Gastrocnemius medialis (tissue), 4 donors: Measurements from ENCODE around the gene LETMD1. TPM values are rescaled to one million over a fixed set of nuclear protein-coding genes. Genes with fewer than 3 reads are reported as not detected.

Experiments
- ATAC-seq, 2 donors: fragments of 150-250 bp; one replicate each; pipeline ENCODE4 v1.9.1; 2016
- DNase-seq, 2 donors: peaks; one replicate each; pipeline ENCODE4 v3.0.0-alpha.2; 2019
- H3K27ac ChIP-seq, 4 donors: fragments of 200-600 bp; sonication (generic); 1 replicate in 1 of 4; 2 replicates in 3 of 4; pipeline ENCODE4 v1.5.1; 2016 to 2018; ENCODE audit warnings: mild to moderate bottlenecking in 2 of 4, moderate library complexity in 1 of 4
- H3K27me3 ChIP-seq, 3 donors: fragments of 200-600 bp; sonication (generic) in 2 of 3; 1 replicate in 1 of 3; 2 replicates in 2 of 3; pipeline versions ENCODE4 v1.5.1 to v1.6.0; 2016 to 2019; ENCODE audit warnings: mild to moderate bottlenecking in 1 of 3, moderate library complexity in 1 of 3
- H3K36me3 ChIP-seq, 2 donors: fragments of 200-600 bp; sonication (generic) in 1 of 2; one replicate each; pipeline ENCODE4 v1.5.1; 2017 to 2018
- H3K4me1 ChIP-seq, 2 donors: fragments of 200-600 bp; sonication (generic) in 1 of 2; one replicate each; pipeline ENCODE4 v1.5.1; 2016 to 2017; ENCODE audit warnings: mild to moderate bottlenecking in 2 of 2
- H3K4me3 ChIP-seq, 4 donors: fragments of 200-600 bp; sonication (generic) in 3 of 4; 1 replicate in 1 of 4; 2 replicates in 3 of 4; pipeline ENCODE4 v1.5.1; 2016 to 2019; ENCODE audit warnings: mild to moderate bottlenecking in 2 of 4
- H3K9me3 ChIP-seq, 3 donors: fragments of 200-600 bp; sonication (generic) in 2 of 3; 1 replicate in 1 of 3; 2 replicates in 2 of 3; pipeline ENCODE4 v1.5.1; 2016 to 2019
- CTCF ChIP-seq, 5 experiments: fragments of 450-650 bp in 3 of 5; fragments of 200-600 bp in 2 of 5; sonication (generic) in 2 of 5; IDR thresholded peaks in 4 of 5; conservative IDR thresholded peaks in 1 of 5; 1 replicate in 4 of 5; 2 replicates in 1 of 5; pipeline ENCODE4 v1.5.1; 2016 to 2019; ENCODE audit warnings: antibody characterized with exemption in 5 of 5, mild to moderate bottlenecking in 3 of 5, moderate library complexity in 3 of 5
- POLR2A ChIP-seq, 2 donors: fragments of 450-650 bp; IDR thresholded peaks; one replicate each; pipeline ENCODE4 v1.6.1; 2017; ENCODE audit warnings: antibody characterized with exemption in 2 of 2, mild to moderate bottlenecking in 2 of 2, moderate library complexity in 2 of 2
- in situ Hi-C, 4 donors: fragments of 200-750 bp; cut with MboI; loops; one replicate each; pipeline versions ENCODE4 v1.15.0 to v1.8.0; 2017; ENCODE audit warnings: low sequenced_read_pairs in 4 of 4
- intact Hi-C: fragments of 100-400 bp; cut with DNase I; formaldehyde crosslinking; loops from one replicate; pipeline ENCODE4 v1.15.1; 2023; ENCODE audit warnings: low total_unique reads
- total RNA-seq, 4 donors: library from RNA; depleted of rRNA; stranded (reverse); fragments of >200 nt; gene quantifications; one replicate each; pipeline versions ENCODE4 v1.1.0 to v1.2.3, GENCODE V29; 2016

Gene LETMD1
- total RNA-seq, 4 donors from 2014 or later, result 22.5 to 42.4 (median 29.8) TPM

GRCh38 chr12:51087818-51088217 is 39.7 kb downstream of the LETMD1 start:
- H3K4me3 ChIP-seq, result no peak overlapping the region
- DNase-seq, result no peak
- H3K9me3 ChIP-seq, result no peaks in the 10 kb centered on the region
- TF ChIP-seq CTCF (IDR thresholded peaks at IDR 0.05 in 4 of 5, conservative IDR thresholded peaks at IDR 0.05 in 1 of 5) (no peak), POLR2A (IDR thresholded peaks at IDR 0.05) (no peak)
- in situ Hi-C loops (no loop called here), intact Hi-C loops (no loop called here)
- no peaks in the 10 kb centered on the region for H3K27me3 ChIP-seq
- H3K36me3 ChIP-seq, result peaks cover 0 to 4% of the 10 kb centered on the region in 2 donors
- ATAC-seq, result no peak
- H3K4me1 ChIP-seq, result peaks cover 3% of the 10 kb centered on the region in 2 donors
- H3K27ac ChIP-seq, result peak overlapping the region in 3 of 4 donors; percentile 63 to 74 (median 71)

- peaks cover 0 to 3% of the 10 kb centered on the region in 2 donors for H3K4me1 ChIP-seq
- no peak overlapping the region for H3K27ac ChIP-seq
- no peaks in the 10 kb centered on the region for H3K9me3 ChIP-seq
- intact Hi-C loops (no loop called here), in situ Hi-C loops (no loop called here)
- DNase-seq (no peak), ATAC-seq (no peak)
- H3K4me3 ChIP-seq, result no peak overlapping the region
- H3K27me3 ChIP-seq, result no peaks in the 10 kb centered on the region
- peaks cover 0 to 20% of the 10 kb centered on the region in 2 donors for H3K36me3 ChIP-seq
- TF ChIP-seq CTCF (IDR thresholded peaks at IDR 0.05 in 4 of 5, conservative IDR thresholded peaks at IDR 0.05 in 1 of 5) (no peak), POLR2A (IDR thresholded peaks at IDR 0.05) (no peak)
These were observed 42.6 kb downstream of the LETMD1 start for GRCh38 chr12:51090705-51091229.

- ATAC-seq (no peak), DNase-seq (no peak)
- H3K4me3 ChIP-seq, result no peak overlapping the region
- no peak overlapping the region for H3K27ac ChIP-seq
- intact Hi-C loops (no loop called here), in situ Hi-C loops (no loop called here)
- no peaks in the 10 kb centered on the region for H3K4me1 ChIP-seq
- no peaks in the 10 kb centered on the region for H3K27me3 ChIP-seq
- no peaks in the 10 kb centered on the region for H3K9me3 ChIP-seq
- no peak for TF ChIP-seq POLR2A (IDR thresholded peaks at IDR 0.05)
- no peak for TF ChIP-seq CTCF (IDR thresholded peaks at IDR 0.05 in 4 of 5, conservative IDR thresholded peaks at IDR 0.05 in 1 of 5)
- H3K36me3 ChIP-seq, result peaks cover 0 to 92% of the 10 kb centered on the region in 2 donors
These were observed 50.5 kb downstream of the LETMD1 start for GRCh38 chr12:51098611-51099010.

GRCh38 chr12:51103977-51104376 is 55.9 kb downstream of the LETMD1 start:
- Histone ChIP-seq H3K4me3 (no peak overlapping the region), H3K27me3 (no peaks in the 10 kb centered on the region), H3K9me3 (no peaks in the 10 kb centered on the region), H3K36me3 (peaks cover 2 to 91% of the 10 kb centered on the region in 2 donors), H3K27ac (no peak overlapping the region), H3K4me1 (no peaks in the 10 kb centered on the region)
- no peak for TF ChIP-seq POLR2A (IDR thresholded peaks at IDR 0.05)
- no peak for TF ChIP-seq CTCF (IDR thresholded peaks at IDR 0.05 in 4 of 5, conservative IDR thresholded peaks at IDR 0.05 in 1 of 5)
- intact Hi-C loops, result no loop called here
- in situ Hi-C loops, result no loop called here
- ATAC-seq (no peak), DNase-seq (no peak)

GRCh38 chr12:51108136-51108535 is 60.0 kb downstream of the LETMD1 start:
- ATAC-seq, result no peak
- intact Hi-C loops (no loop called here), in situ Hi-C loops (no loop called here)
- DNase-seq, result no peak
- H3K4me3 ChIP-seq, result no peak overlapping the region
- peaks cover 2 to 85% of the 10 kb centered on the region in 2 donors for H3K36me3 ChIP-seq
- no peak for TF ChIP-seq CTCF (IDR thresholded peaks at IDR 0.05 in 4 of 5, conservative IDR thresholded peaks at IDR 0.05 in 1 of 5)
- no peak overlapping the region for H3K27ac ChIP-seq
- H3K4me1 ChIP-seq, result no peaks in the 10 kb centered on the region
- H3K9me3 ChIP-seq, result no peaks in the 10 kb centered on the region
- no peaks in the 10 kb centered on the region for H3K27me3 ChIP-seq
